ENCODE results near the gene MRO. TPM values are rescaled to one million over a fixed set of nuclear protein-coding genes. Genes with fewer than 3 reads are reported as not detected.

MRO gene
- total and polyA plus RNA-seq, 2 donors (not counting 1 experiment from before 2014, with no cell fraction given) = under 0.01 to 0.02 TPM

DNA sequence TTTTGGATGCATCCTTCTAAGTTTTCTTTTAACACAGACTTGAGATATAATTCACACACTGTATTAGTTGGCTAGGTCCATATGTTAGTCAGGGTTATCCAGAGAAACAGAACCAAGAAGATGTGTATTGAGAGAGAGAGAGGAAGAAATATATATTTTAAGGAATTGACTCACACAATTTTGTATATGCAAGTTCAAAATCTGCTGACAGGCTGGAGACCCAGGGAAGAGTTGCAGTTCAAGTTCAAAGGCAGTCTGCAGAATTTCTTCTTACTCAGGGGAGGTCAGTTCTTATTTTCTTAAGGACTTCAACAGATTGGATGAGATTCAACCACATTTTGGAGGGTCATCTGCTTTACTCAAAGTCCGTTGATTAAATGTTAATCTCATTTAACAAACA is 23.0 kb upstream of the MRO start:
- no peak for DNase-seq (ENCODE audit: low read depth in 2 of 2)
- no peak overlapping the region for H2AFZ ChIP-seq (ENCODE audit: low read length)
- no peak overlapping the region for H3K27ac ChIP-seq (ENCODE audit: insufficient read depth, low read length)
- no peaks in the 10 kb centered on the region for H3K79me2 ChIP-seq (ENCODE audit: control insufficient read depth, insufficient read depth, low read length)
- no peaks in the 10 kb centered on the region for H3K27me3 ChIP-seq (ENCODE audit: control insufficient read depth, insufficient read depth, low read length)
- H3K36me3 ChIP-seq (ENCODE audit: control insufficient read depth, insufficient read depth, low read length) = no peaks in the 10 kb centered on the region
- no peak overlapping the region for H3K4me3 ChIP-seq (replicated peaks in 1 of 4; ENCODE audit: control extremely low read depth in 1 of 4, insufficient read depth in 1 of 4, low read depth in 3 of 4, low read length in 4 of 4)
- no peak overlapping the region for H3K9ac ChIP-seq (ENCODE audit: insufficient read depth, low read length)
- H3K9me3 ChIP-seq (ENCODE audit: control insufficient read depth, insufficient read depth, low read depth, low read length) = no peaks in the 10 kb centered on the region
- H3K4me1 ChIP-seq (ENCODE audit: control insufficient read depth, extremely low read depth, insufficient read depth, low read length) = no peaks in the 10 kb centered on the region
- TF ChIP-seq EZH2 (IDR thresholded peaks at IDR 0.05; ENCODE audit: low read length, missing control alignments) = no peak
- TF ChIP-seq, protein P1, sequence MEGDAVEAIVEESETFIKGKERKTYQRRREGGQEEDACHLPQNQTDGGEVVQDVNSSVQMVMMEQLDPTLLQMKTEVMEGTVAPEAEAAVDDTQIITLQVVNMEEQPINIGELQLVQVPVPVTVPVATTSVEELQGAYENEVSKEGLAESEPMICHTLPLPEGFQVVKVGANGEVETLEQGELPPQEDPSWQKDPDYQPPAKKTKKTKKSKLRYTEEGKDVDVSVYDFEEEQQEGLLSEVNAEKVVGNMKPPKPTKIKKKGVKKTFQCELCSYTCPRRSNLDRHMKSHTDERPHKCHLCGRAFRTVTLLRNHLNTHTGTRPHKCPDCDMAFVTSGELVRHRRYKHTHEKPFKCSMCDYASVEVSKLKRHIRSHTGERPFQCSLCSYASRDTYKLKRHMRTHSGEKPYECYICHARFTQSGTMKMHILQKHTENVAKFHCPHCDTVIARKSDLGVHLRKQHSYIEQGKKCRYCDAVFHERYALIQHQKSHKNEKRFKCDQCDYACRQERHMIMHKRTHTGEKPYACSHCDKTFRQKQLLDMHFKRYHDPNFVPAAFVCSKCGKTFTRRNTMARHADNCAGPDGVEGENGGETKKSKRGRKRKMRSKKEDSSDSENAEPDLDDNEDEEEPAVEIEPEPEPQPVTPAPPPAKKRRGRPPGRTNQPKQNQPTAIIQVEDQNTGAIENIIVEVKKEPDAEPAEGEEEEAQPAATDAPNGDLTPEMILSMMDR (conservative IDR thresholded peaks at IDR 0.05 in 1 of 2, IDR thresholded peaks at IDR 0.05 in 1 of 2; ENCODE audit: low read depth in 1 of 2, low read length in 2 of 2) = no peak
- no peak overlapping the region for H3K4me2 ChIP-seq (ENCODE audit: extremely low read depth, insufficient read depth, low read length)
- H4K20me1 ChIP-seq (ENCODE audit: control insufficient read depth, extremely low read depth, insufficient read depth, low read length) = no peaks in the 10 kb centered on the region

DNA sequence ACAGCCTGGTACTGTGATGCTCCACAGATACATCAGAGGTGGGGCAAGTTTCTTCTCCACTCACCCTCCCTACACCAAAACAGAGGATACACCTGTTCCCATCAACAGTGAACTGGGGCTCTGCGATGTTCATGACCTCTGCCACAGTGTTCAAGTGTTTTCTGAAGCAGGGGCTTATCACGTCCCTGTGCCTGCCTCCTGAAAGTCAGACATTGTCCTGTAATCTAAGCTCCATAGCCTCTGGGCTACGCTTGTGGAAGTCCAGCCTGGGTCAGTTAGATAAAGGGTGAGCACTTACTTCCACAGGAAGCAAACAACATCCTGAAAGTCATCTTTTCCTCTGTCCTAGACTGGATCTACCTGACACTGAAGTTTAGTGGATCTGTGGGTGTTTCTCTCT is 20.2 kb upstream of the MRO start:
- Histone ChIP-seq H3K4me3 (replicated peaks in 1 of 4; ENCODE audit: control extremely low read depth in 1 of 4, insufficient read depth in 1 of 4, low read depth in 3 of 4, low read length in 4 of 4) (no peak overlapping the region), H3K79me2 (ENCODE audit: control insufficient read depth, insufficient read depth, low read length) (no peaks in the 10 kb centered on the region), H3K36me3 (ENCODE audit: control insufficient read depth, insufficient read depth, low read length) (no peaks in the 10 kb centered on the region), H3K27me3 (ENCODE audit: control insufficient read depth, insufficient read depth, low read length) (no peaks in the 10 kb centered on the region), H3K27ac (ENCODE audit: insufficient read depth, low read length) (no peak overlapping the region), H3K9me3 (ENCODE audit: control insufficient read depth, insufficient read depth, low read depth, low read length) (no peaks in the 10 kb centered on the region), H4K20me1 (ENCODE audit: control insufficient read depth, extremely low read depth, insufficient read depth, low read length) (no peaks in the 10 kb centered on the region), H3K4me1 (ENCODE audit: control insufficient read depth, extremely low read depth, insufficient read depth, low read length) (no peaks in the 10 kb centered on the region), H3K9ac (ENCODE audit: insufficient read depth, low read length) (no peak overlapping the region), H2AFZ (ENCODE audit: low read length) (no peak overlapping the region), H3K4me2 (ENCODE audit: extremely low read depth, insufficient read depth, low read length) (no peak overlapping the region)
- no peak for TF ChIP-seq EZH2 (IDR thresholded peaks at IDR 0.05; ENCODE audit: low read length, missing control alignments)
- TF ChIP-seq, protein P1 (conservative IDR thresholded peaks at IDR 0.05 in 1 of 2, IDR thresholded peaks at IDR 0.05 in 1 of 2; ENCODE audit: low read depth in 1 of 2, low read length in 2 of 2) = no peak
- DNase-seq (ENCODE audit: low read depth in 2 of 2) = no peak

DNA sequence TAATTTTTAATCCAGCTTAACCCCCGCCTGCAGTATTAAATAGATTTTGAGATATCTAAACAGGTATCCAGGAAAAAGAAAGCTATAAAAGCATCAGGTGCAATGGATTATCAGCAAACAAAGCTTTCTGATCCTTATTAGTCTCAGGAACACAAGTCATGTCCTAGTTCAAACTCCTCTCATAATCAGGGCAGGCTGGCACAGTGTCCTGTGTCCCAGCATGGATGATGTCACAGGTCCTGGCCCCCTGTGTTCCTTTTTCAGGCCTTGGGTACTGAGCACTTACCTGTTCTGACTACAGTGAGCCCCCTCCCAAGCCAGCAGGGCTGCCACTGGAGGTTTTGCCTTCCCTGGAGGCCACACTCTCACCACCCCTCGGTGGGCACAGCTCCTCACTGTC is 19.5 kb upstream of the MRO start:
- no peak for TF ChIP-seq EZH2 (IDR thresholded peaks at IDR 0.05; ENCODE audit: low read length, missing control alignments)
- TF ChIP-seq, protein P1 (conservative IDR thresholded peaks at IDR 0.05 in 1 of 2, IDR thresholded peaks at IDR 0.05 in 1 of 2; ENCODE audit: low read depth in 1 of 2, low read length in 2 of 2) = no peak

More for the DNA sequence above, 19.5 kb upstream of the MRO start:
- H4K20me1 ChIP-seq (ENCODE audit: control insufficient read depth, extremely low read depth, insufficient read depth, low read length) = no peaks in the 10 kb centered on the region
- no peak overlapping the region for H3K4me3 ChIP-seq (replicated peaks in 1 of 4; ENCODE audit: control extremely low read depth in 1 of 4, insufficient read depth in 1 of 4, low read depth in 3 of 4, low read length in 4 of 4)
- no peaks in the 10 kb centered on the region for H3K27me3 ChIP-seq (ENCODE audit: control insufficient read depth, insufficient read depth, low read length)
- H3K36me3 ChIP-seq (ENCODE audit: control insufficient read depth, insufficient read depth, low read length) = no peaks in the 10 kb centered on the region
- no peaks in the 10 kb centered on the region for H3K9me3 ChIP-seq (ENCODE audit: control insufficient read depth, insufficient read depth, low read depth, low read length)
- no peak overlapping the region for H3K9ac ChIP-seq (ENCODE audit: insufficient read depth, low read length)
- no peaks in the 10 kb centered on the region for H3K4me1 ChIP-seq (ENCODE audit: control insufficient read depth, extremely low read depth, insufficient read depth, low read length)
- no peak for DNase-seq (ENCODE audit: low read depth in 2 of 2)
- H3K27ac ChIP-seq (ENCODE audit: insufficient read depth, low read length) = no peak overlapping the region
- no peak overlapping the region for H2AFZ ChIP-seq (ENCODE audit: low read length)
- no peak overlapping the region for H3K4me2 ChIP-seq (ENCODE audit: extremely low read depth, insufficient read depth, low read length)
- H3K79me2 ChIP-seq (ENCODE audit: control insufficient read depth, insufficient read depth, low read length) = no peaks in the 10 kb centered on the region

All from fibroblast of lung (primary cell).